ENCODE results near the gene GOLGA8N. TPM values are rescaled to one million over a fixed set of nuclear protein-coding genes. Genes with fewer than 3 reads are reported as not detected.

Gene GOLGA8N
- total and polyA plus RNA-seq, 7 donors, result 1.1 to 3.0 (median 2.3) TPM

DNA sequence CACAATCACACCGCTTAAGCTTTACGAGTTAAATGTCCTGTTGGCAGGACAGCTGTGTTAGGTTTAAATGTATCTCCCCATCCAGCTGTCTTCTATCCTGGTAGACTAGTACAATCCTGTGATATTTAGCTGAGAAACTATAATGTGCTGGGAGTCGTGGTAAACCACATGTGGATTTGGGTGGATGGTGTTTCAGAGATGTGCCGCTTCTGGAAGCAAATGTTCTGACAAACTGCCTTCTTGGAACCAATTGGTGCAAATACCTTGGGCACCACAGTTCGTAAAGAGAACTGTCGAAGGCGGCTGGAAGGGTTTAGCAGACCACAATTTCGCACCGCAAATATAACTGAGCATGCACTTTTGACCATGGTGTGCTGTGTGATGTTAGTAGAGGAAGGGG, 63.2 kb downstream of the GOLGA8N start:
- no peaks in the 10 kb centered on the region for H3K27me3 ChIP-seq (ENCODE audit: insufficient read depth in 3 of 3, low read length in 2 of 3)
- WGBS, 3 donors, result 67 to 83% (median 76%) methylated on average over 9 of the region's 9 CpGs
- ATAC-seq (no peak), DNase-seq (no peak)
- no peaks in the 10 kb centered on the region for H3K36me3 ChIP-seq (ENCODE audit: insufficient read depth in 1 of 2, low read depth in 1 of 2)
- no peaks in the 10 kb centered on the region for H3K9me3 ChIP-seq
- no peak overlapping the region for H3K4me3 ChIP-seq
- intact Hi-C loops (cut with DNase I), result no loop called here
- peaks cover 10% of the 10 kb centered on the region for H3K4me1 ChIP-seq
- no peak overlapping the region for H3K27ac ChIP-seq
- TF ChIP-seq, protein P1, sequence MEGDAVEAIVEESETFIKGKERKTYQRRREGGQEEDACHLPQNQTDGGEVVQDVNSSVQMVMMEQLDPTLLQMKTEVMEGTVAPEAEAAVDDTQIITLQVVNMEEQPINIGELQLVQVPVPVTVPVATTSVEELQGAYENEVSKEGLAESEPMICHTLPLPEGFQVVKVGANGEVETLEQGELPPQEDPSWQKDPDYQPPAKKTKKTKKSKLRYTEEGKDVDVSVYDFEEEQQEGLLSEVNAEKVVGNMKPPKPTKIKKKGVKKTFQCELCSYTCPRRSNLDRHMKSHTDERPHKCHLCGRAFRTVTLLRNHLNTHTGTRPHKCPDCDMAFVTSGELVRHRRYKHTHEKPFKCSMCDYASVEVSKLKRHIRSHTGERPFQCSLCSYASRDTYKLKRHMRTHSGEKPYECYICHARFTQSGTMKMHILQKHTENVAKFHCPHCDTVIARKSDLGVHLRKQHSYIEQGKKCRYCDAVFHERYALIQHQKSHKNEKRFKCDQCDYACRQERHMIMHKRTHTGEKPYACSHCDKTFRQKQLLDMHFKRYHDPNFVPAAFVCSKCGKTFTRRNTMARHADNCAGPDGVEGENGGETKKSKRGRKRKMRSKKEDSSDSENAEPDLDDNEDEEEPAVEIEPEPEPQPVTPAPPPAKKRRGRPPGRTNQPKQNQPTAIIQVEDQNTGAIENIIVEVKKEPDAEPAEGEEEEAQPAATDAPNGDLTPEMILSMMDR (IDR thresholded peaks at IDR 0.05), result no peak

Other genes with a start within 250 kb of the GOLGA8N start
- under 1 TPM in 2 of 4 donors, not detected in 2; 0.22 to 0.30 TPM for gene GOLGA8K, start 190.2 kb upstream of the GOLGA8N start, total RNA-seq
- gene GOLGA8K, start 190.2 kb upstream of the GOLGA8N start, polyA plus RNA-seq, result under 1 TPM; 0.03 to 0.07 (median 0.03) TPM
- gene GOLGA8O, start 137.8 kb upstream of the GOLGA8N start, total RNA-seq, result 1 to 10 TPM in 1 of 4 donors, under 1 TPM in 2, not detected in 1; 0.32 to 1.4 (median 0.48) TPM
- under 1 TPM; 0.05 to 0.08 (median 0.07) TPM for gene GOLGA8O, start 137.8 kb upstream of the GOLGA8N start, polyA plus RNA-seq
- 1 to 10 TPM; 1.1 to 2.8 (median 2.0) TPM for gene ARHGAP11A, start 22.0 kb downstream of the GOLGA8N start, total RNA-seq
- gene ARHGAP11A, start 22.0 kb downstream of the GOLGA8N start, polyA plus RNA-seq, result 1 to 10 TPM in 1 of 3 donors, under 1 TPM in 2; 0.41 to 2.4 (median 0.57) TPM
- gene SCG5, start 48.3 kb downstream of the GOLGA8N start, total RNA-seq, result under 1 TPM in 1 of 4 donors, not detected in 3; 0.21 TPM
- gene SCG5, start 48.3 kb downstream of the GOLGA8N start, polyA plus RNA-seq, result under 1 TPM; 0.15 to 0.86 (median 0.52) TPM
- 1 to 10 TPM in 3 of 4 donors, under 1 TPM in 1; 0.60 to 4.5 (median 1.7) TPM for gene GREM1, start 124.5 kb downstream of the GOLGA8N start, total RNA-seq
- 1 to 10 TPM in 1 of 3 donors, under 1 TPM in 2; 0.09 to 3.4 (median 0.68) TPM for gene GREM1, start 124.5 kb downstream of the GOLGA8N start, polyA plus RNA-seq

Measured in psoas muscle (tissue), 8 donors.